Common myeloid progenitor, CD34-positive (primary cell): ENCODE results near the gene NDUFA13.

Source experiments
- CTCF ChIA-PET: fragments of 350-600 bp; sonication (Branson Sonifier 250); formaldehyde crosslinking; loops from one replicate; lab custom pipeline; 2021; ENCODE audit warnings: antibody characterized with exemption; lab: Charles Lee
- POLR2A ChIA-PET: fragments of 350-600 bp; sonication (Branson Sonifier 250); formaldehyde crosslinking; loops from one replicate; lab custom pipeline; 2021; ENCODE audit warnings: antibody characterized with exemption; lab: Charles Lee
- DNase-seq, 3 donors: peaks; one replicate each; pipeline versions ENCODE4 v3.0.0 to v3.0.0-alpha.2; 2013
- H3K27ac ChIP-seq, 2 experiments: 1 replicate in 1 of 2; 2 replicates in 1 of 2; pipeline ENCODE4 v1.7.0; 2013; ENCODE audit warnings: inconsistent platforms in 2 of 2, low read length in 2 of 2, mild to moderate bottlenecking in 2 of 2, low read depth in 1 of 2, moderate library complexity in 1 of 2; ENCODE audit not compliant: severe bottlenecking in 2 of 2, insufficient read depth in 1 of 2, poor library complexity in 1 of 2
- H3K27me3 ChIP-seq, 5 experiments: replicated peaks in 2 of 5; 1 replicate in 3 of 5; 2 replicates in 2 of 5; pipeline versions ENCODE4 v1.6.1 to v1.7.0; 2013; ENCODE audit warnings: low read length in 4 of 5, mild to moderate bottlenecking in 2 of 5, moderate library complexity in 2 of 5, inconsistent platforms in 1 of 5; ENCODE audit not compliant: insufficient read depth in 5 of 5, control insufficient read depth in 4 of 5
- H3K36me3 ChIP-seq, 4 experiments: 1 replicate in 2 of 4; 2 replicates in 2 of 4; pipeline versions ENCODE4 v1.6.1 to v1.7.0; 2013; ENCODE audit warnings: low read length in 3 of 4, control low read depth in 1 of 4, mild to moderate bottlenecking in 1 of 4; ENCODE audit not compliant: control insufficient read depth in 4 of 4, insufficient read depth in 4 of 4
- H3K4me1 ChIP-seq, 4 experiments: 1 replicate in 3 of 4; 2 replicates in 1 of 4; pipeline versions ENCODE4 v1.6.1 to v1.7.1; 2013; ENCODE audit warnings: low read length in 3 of 4, mild to moderate bottlenecking in 3 of 4, control low read depth in 1 of 4, inconsistent platforms in 1 of 4, moderate library complexity in 1 of 4; ENCODE audit not compliant: control insufficient read depth in 4 of 4, insufficient read depth in 4 of 4; ENCODE audit errors: control extremely low read depth in 1 of 4
- H3K4me3 ChIP-seq, 7 experiments: 1 replicate in 4 of 7; 2 replicates in 3 of 7; pipeline versions ENCODE4 v1.5.1 to v1.7.0; 2013; ENCODE audit warnings: mild to moderate bottlenecking in 7 of 7, low read length in 6 of 7, moderate library complexity in 6 of 7, inconsistent platforms in 2 of 7, low read depth in 2 of 7, control low read depth in 1 of 7; ENCODE audit not compliant: insufficient read depth in 4 of 7, control insufficient read depth in 1 of 7; ENCODE audit errors: extremely low read depth in 1 of 7
- H3K9me3 ChIP-seq, 5 experiments: 1 replicate in 4 of 5; 2 replicates in 1 of 5; pipeline versions ENCODE4 v1.6.1 to v1.7.1; 2013; ENCODE audit warnings: low read length in 4 of 5, mild to moderate bottlenecking in 2 of 5, inconsistent platforms in 1 of 5, low read depth in 1 of 5, moderate library complexity in 1 of 5; ENCODE audit not compliant: control insufficient read depth in 4 of 5, insufficient read depth in 2 of 5; ENCODE audit errors: control extremely low read depth in 1 of 5
- WGBS: methylation state at CpG from one replicate; pipeline ENCODE4 v1.1.5; 2013; ENCODE audit not compliant: insufficient coverage; 5-methylcytosine and 5-hydroxymethylcytosine counted together

NDUFA13 gene

DNA sequence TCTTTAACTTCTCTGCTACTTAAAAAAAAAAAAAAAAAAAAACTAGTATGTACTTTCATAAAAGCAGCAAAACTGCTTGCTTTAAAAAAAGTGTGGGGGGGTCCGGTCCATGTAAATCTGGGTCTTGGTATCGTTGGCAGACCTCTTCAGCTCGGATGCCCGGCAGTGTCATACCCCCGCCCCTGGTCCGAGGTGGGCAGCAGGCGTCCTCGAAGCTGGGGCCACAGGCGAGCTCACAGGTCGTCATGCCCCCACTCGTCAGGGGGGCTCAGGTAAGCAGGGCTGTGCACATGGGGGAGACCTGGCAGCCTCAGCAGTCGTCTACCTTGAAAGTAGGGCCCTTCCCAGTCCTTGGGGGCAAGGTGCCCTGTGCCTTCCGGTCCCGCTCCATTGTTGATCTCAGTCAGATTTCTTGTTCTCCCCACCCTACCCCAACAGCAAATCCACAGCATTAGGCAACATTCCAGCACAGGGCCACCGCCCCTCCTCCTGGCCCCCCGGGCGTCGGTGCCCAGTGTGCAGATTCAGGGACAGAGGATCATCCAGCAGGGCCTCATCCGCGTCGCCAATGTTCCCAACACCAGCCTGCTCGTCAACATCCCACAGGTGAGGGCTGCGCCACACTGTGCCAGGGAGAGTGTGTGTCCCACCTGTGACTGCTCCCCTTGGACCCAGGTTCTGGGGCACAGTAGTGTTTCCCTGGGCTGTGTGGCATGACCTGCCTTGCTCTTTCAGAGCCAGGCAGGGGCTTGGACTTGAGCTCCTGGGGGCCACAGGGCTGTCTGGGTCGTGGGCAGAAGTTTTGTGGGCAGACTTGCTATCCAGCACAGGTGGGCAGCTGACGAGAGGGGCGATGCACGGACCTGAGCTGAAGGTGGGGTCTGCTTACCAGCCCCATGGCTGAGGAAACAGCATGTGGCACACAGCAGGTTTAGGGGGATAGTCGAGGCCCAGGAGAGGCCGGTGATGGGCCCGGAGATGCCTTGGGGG, 20.1 kb upstream of the NDUFA13 start:
- no peak for DNase-seq
- Histone ChIP-seq H3K9me3 (no peaks in the 10 kb centered on the region), H3K4me3 (no peak overlapping the region), H3K27me3 (no peaks in the 10 kb centered on the region), H3K27ac (no peak overlapping the region), H3K4me1 (no peaks in the 10 kb centered on the region), H3K36me3 (peaks cover 25 to 91% (median 74%) of the 10 kb centered on the region in 4 experiments)
- ChIA-PET CTCF (no interaction called here), POLR2A (no interaction called here)
- 97% methylated on average over 28 of the region's 30 CpGs for WGBS

DNA sequence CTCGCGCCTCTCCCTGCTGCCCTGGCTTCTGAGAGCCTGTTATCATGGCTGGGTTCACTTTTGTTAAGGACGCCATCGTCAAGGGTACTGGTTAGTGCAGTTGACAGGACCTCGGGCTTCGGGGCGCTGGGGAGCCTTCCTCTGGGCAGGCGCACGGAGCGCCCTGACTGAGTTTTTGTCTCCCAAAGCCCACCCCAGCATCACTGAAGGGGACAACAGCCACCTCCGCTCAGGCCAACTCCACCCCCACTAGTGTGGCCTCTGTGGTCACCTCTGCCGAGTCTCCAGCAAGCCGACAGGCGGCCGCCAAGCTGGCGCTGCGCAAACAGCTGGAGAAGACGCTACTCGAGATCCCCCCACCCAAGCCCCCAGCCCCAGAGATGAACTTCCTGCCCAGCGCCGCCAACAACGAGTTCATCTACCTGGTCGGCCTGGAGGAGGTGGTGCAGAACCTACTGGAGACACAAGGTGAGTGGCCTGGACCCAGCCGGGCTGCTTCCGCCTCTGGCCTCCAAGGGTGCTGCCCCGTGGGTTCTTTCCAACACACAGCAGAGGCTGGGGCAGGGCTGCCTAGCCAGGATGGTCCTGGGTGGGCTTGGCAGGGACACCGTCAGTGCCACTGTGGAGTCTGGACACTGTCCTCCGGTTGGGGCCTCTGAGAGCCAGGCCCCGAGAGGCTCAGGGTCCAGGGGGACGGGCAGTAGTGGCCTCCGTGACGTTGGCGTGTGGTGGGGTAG, 17.6 kb upstream of the NDUFA13 start:
- Histone ChIP-seq H3K27ac (no peak overlapping the region), H3K36me3 (peaks cover 25 to 94% (median 77%) of the 10 kb centered on the region in 4 experiments), H3K9me3 (no peaks in the 10 kb centered on the region), H3K4me1 (no peaks in the 10 kb centered on the region), H3K27me3 (no peaks in the 10 kb centered on the region), H3K4me3 (no peak overlapping the region)
- 98% methylated on average over 33 of the region's 33 CpGs for WGBS
- POLR2A ChIA-PET, result no interaction called here
- CTCF ChIA-PET, result no interaction called here
- no peak for DNase-seq

DNA sequence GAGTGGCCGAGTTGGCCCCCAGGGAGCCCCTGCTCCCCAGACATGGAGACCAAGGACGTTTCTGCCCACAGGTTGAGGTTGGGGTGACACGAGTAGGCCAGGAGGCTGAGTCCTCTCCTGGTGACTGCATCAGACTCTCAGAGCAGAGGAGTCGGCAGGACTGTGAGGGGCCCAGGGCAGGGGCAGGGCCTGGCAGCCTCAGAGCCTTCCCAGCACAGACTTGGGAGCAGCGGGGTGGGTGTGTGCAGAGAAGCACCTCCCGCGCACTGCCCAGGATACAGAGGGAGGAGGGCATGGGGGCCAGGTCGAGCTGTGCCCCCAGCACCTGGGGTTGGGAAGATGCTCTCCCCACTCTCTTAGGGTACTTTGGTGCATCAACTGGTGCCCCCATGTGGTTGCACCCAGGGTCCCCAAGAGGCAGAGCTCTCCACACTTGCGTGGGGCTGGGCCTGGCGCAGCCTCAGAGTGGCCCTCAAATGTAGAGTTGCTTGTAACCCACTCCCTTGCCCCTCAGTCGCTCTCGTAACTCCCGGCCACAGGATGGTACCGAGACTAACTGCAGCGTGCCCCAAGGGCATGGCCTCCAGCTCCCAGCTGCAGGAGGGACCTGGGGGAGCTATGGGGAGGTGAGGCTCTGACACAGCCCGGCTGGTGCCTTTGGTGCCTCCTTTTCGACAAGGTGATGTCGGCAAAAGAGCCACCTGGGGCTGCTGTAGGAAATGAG, 16.6 kb upstream of the NDUFA13 start:
- no peak for DNase-seq
- WGBS, result 97% methylated on average over 13 of the region's 18 CpGs
- POLR2A ChIA-PET, result no interaction called here
- H3K36me3 ChIP-seq, result peaks cover 21 to 94% (median 78%) of the 10 kb centered on the region in 4 experiments
- H3K4me1 ChIP-seq, result no peaks in the 10 kb centered on the region
- H3K27me3 ChIP-seq, result no peaks in the 10 kb centered on the region
- no peaks in the 10 kb centered on the region for H3K9me3 ChIP-seq
- H3K4me3 ChIP-seq, result no peak overlapping the region
- CTCF ChIA-PET, result interaction anchor here (0.8 to 1.0 kb wide), 2 partner anchors 9 to 16 kb away, joined by 3 read pairs; partner anchors contain the start of gene TSSK6
- no peak overlapping the region for H3K27ac ChIP-seq

DNA sequence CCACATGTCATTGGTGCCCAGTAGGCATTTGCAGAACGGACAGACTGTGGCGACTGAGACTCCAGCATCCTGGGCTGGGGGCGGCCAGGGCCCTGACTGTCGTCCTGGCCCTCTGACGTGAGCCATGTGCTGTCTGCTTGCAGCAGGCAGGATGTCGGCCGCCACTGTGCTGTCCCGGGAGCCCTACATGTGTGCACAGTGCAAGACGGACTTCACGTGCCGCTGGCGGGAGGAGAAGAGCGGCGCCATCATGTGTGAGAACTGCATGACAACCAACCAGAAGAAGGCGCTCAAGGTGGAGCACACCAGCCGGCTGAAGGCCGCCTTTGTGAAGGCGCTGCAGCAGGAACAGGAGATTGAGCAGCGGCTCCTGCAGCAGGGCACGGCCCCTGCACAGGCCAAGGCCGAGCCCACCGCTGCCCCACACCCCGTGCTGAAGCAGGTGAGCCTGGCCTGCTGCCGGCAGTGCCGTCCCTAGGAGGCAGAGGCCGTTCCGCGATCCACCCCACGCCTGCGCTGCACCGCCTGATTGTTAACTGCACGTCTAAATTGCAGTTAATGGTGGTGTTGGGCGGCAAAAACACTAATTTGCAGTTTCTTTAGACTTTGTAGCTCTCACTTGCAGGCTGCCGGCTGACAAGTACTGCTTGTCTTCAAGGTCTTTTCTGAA, 14.9 kb upstream of the NDUFA13 start:
- H3K4me3 ChIP-seq, result no peak overlapping the region
- 96% methylated on average over 32 of the region's 34 CpGs for whole genome bisulfite sequencing
- H3K9me3 ChIP-seq, result no peaks in the 10 kb centered on the region
- CTCF ChIA-PET, result no interaction called here
- DNase-seq, result no peak
- H3K4me1 ChIP-seq, result no peaks in the 10 kb centered on the region
- POLR2A ChIA-PET, result no interaction called here
- no peaks in the 10 kb centered on the region for H3K27me3 ChIP-seq
- peaks cover 17 to 99% (median 75%) of the 10 kb centered on the region in 4 experiments for H3K36me3 ChIP-seq
- H3K27ac ChIP-seq, result no peak overlapping the region

DNA sequence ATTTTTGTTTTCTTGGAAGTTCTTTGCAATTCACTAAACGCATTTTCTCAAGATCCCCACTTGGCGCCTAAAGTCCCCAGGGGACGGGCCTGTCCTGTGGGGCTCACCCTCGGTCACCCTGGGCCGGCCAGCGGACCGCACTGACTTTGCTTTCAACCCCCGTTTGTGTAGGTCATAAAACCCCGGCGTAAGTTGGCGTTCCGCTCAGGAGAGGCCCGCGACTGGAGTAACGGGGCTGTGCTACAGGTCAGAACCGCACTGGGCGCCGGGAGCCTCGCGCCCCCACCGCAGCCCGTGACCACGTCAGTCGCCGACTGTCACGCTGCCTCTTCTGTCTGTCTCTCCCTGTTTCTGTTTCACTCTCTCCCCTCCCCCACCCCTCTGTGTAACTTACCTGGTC, 14.2 kb upstream of the NDUFA13 start:
- no peak for DNase-seq
- no peak overlapping the region for H3K4me3 ChIP-seq
- ChIA-PET CTCF (no interaction called here), POLR2A (no interaction called here)
- H3K27ac ChIP-seq, result no peak overlapping the region
- H3K36me3 ChIP-seq, result peaks cover 15 to 99% (median 74%) of the 10 kb centered on the region in 4 experiments
- 95% methylated on average over 20 of the region's 26 CpGs for WGBS
- H3K4me1 ChIP-seq, result no peaks in the 10 kb centered on the region
- H3K27me3 ChIP-seq, result no peaks in the 10 kb centered on the region
- H3K9me3 ChIP-seq, result no peaks in the 10 kb centered on the region

DNA sequence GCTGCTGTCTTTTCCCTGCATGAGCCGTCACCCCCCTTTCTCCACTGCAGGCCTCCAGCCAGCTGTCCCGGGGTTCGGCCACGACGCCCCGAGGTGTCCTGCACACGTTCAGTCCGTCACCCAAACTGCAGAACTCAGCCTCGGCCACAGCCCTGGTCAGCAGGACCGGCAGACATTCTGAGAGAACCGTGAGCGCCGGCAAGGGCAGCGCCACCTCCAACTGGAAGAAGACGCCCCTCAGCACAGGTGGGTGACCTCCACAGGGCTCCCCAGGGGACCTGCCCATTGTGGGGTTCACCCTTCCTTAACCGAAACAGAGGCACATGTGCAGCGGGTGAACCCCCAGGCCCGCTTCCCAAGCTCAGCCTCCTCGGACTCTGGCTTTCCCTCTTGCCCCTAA, 13.7 kb upstream of the NDUFA13 start:
- H3K4me3 ChIP-seq, result no peak overlapping the region
- H3K9me3 ChIP-seq, result no peaks in the 10 kb centered on the region
- H3K4me1 ChIP-seq, result no peaks in the 10 kb centered on the region
- ChIA-PET POLR2A (no interaction called here), CTCF (no interaction called here)
- H3K36me3 ChIP-seq, result peaks cover 14 to 98% (median 73%) of the 10 kb centered on the region in 4 experiments
- no peaks in the 10 kb centered on the region for H3K27me3 ChIP-seq
- DNase-seq, result no peak
- no peak overlapping the region for H3K27ac ChIP-seq
- WGBS, result over 99% methylated on average over 18 of the region's 19 CpGs
